KG1 (cell line): ENCODE data around the gene ZIC1.

ENCODE experiments used
- DNase-seq: peaks from one replicate; lab custom pipeline; 2025; lab: John Stamatoyannopoulos, UW

ZIC1 gene

DNA sequence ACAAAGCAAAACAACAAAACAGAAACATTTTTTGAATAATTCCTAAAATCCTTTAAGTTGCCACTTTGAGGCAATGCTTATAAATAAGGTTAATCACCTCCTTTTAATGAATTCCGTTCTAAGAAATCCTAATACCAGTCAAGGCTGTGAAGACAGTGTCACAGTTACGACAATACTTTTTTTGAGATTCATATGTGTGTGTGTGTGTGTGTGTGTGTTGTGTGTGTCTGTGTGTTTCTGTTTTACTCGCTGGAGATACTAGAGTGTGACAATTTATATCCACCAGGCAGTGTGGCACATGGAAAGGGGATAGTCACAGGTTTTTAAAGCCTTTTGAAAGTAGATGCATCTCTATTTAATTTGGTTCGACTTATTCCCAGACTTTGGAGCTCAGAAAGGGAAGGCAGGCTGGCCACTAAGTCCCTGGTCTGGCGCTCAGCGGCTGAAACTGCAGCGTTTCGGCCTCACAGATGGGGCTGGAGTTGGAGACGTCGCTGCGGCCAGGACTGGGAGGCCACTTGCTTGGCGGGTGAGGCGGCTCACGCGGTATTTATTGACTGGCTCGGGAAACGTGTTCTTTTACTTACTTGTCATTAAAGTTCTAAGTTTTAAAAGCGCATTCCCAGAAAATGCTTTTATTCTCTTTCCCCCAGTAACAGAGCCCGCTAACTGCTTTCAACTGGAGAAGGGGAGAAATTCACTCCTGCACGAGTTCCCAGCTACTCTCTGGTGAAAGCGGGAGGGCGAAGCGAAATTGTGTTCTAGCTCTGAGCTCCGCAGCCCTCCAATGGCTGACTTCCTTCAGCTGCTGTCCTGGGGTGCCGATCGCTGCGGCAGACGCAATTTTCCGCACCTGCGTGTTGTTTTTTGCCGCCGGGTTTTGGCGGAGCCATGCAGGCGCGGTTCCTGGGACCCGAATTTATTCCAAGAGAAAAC lies 13.7 kb downstream of the ZIC1 start:
- DNase-seq: no peak

- no peak for DNase-seq
Measured at GRCh38 chr3:147423537-147423797, 14.3 kb downstream of the ZIC1 start.

DNA sequence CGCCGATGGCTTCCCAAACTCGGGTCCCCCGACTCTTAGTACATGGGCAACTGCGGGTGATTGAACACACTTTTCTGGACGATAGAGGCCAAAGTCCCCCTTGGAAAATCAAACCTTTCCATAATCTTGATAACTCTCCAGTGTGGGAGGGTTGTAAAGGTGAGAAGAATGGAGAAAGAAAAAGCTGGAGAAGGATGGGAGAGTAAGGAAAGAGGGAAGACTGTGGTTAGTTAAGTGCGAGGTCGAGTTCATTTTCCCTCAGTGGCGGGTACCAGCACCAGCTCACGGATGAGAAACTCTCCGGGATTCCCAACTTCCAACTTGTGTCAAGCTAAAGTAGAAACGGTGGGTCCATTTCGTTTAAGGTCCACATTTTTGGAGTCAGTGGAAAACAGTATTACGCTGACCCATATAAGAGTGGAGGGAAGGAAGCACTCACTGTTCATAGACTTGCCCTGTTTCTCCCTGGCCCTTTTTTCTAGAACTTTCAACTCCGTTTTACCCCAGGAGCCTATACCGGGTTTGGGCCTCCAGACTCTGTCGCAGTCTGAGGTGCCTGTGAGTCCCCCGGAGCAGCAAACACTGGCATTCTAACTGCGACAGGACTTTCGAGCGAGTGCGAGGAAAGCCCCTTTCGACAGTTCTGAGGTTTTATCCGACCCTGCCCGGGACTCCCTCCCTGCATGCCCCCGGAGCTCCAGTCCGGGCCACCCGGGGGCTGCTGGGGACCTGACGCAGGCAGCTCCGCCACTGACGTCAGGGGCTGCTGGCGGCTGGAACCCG lies 14.8 kb downstream of the ZIC1 start:
- no peak for DNase-seq

GRCh38 chr3:147424581-147425387 lies 15.6 kb downstream of the ZIC1 start:
- DNase-seq: no peak

GRCh38 chr3:147425388-147425850 lies 16.3 kb downstream of the ZIC1 start:
- no peak for DNase-seq

GRCh38 chr3:147426931-147427330 lies 17.8 kb downstream of the ZIC1 start:
- DNase-seq: no peak

DNA sequence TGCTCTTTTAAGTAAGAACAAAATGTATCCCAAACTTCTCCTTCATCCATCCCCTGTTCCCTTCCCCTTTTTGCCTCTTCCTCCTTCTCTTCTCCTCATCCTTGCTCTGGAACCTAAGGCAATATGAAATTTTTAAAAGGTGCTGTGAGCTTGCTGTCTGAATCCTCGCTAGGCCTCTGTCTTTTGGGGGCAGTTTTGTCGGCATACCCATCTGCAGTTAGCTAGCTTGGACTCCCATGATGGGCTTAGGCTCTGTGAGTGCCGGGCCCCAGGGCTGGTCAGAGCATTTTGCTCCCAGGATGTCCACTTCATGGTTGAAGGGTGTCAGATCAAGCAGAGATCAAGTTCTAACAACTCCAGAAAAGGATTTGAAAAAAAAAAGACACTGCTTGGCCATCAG lies 18.6 kb downstream of the ZIC1 start:
- no peak for DNase-seq

- no peak for DNase-seq
Measured at GRCh38 chr3:147428326-147428725, 19.2 kb downstream of the ZIC1 start.

DNA sequence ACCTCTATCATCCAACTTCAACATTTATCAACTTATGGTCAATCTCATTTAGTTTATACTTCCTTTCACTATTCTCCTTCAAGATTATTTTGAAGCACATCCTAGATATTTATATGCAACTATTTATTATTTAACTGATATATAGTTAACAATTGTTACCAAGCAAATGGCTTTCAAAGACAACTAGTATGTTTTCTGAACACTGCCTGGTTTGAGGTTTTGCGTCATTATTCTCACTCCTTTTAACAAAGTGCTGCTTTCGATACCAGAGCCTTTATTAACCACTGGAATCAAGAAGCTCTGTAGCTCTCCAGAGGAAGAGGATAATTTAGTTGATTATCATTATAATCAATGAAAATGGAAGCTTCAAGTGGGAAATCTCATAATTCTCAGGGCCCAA lies 19.6 kb downstream of the ZIC1 start:
- no peak for DNase-seq

DNA sequence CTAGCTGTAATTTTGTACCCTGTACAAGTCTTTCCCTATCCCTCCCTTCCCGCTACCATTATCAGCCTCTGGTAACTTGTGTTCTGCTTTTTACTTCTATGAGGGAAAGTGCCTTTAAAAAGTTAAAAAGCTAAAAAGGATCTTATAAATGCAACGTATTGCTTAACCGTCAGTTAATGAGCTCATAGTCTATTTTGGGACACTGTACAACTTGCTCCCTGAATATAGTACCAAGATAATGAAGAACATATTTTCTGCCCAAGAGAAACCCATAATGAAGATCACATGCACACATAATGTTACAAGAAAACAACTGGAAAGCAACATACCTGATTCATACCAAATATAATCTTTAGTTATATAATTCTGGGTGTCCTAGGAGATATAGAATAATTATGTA lies 22.6 kb downstream of the ZIC1 start:
- DNase-seq: no peak

GRCh38 chr3:147447224-147447623 lies 38.1 kb downstream of the ZIC1 start:
- no peak for DNase-seq

GRCh38 chr3:147449669-147450068 lies 40.5 kb downstream of the ZIC1 start:
- DNase-seq: no peak

- no peak for DNase-seq
Measured at GRCh38 chr3:147458995-147459704, 50.0 kb downstream of the ZIC1 start.

DNA sequence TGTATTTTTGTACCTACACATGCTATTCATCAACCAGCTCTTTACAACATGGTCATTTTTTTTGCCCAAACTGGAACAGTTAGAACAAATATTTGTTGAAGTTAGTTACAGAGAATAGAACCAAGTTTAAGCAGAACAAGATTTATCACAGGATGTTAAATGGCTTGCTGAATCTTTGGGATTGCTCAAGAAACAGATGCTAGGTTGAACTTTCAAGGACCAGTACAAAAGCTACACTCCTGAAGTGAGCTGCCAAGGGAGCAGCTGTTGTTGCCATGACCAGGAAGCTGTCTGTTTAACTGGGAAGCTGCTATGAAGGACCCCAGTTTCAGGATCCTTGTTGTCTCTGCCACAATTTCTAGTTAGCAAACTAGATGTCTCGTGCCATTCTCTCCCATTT lies 53.7 kb downstream of the ZIC1 start:
- DNase-seq: no peak
